Astrocyte of the spinal cord (primary cell): ENCODE measurements around the gene IGFALS.
A peak's percentile ranks its signal among the peaks of the same experiment; 100 is the strongest.

Source experiments
- DNase-seq: peaks from one replicate; pipeline ENCODE4 v3.0.0; 2011; ENCODE audit warnings: low read depth, low spot score
- H3K4me3 ChIP-seq: 2 replicates; pipeline ENCODE4 v1.5.1; 2011; ENCODE audit warnings: low read depth, mild to moderate bottlenecking, low read length, moderate library complexity
- CTCF ChIP-seq: IDR thresholded peaks from 2 replicates; pipeline ENCODE4 v1.5.1; 2012; ENCODE audit warnings: low read depth, mild to moderate bottlenecking, low read length, inconsistent platforms
- in situ Hi-C: cut with HindIII; loops from 2 replicates; pipeline ENCODE4 v1.10.0; 2017; ENCODE audit warnings: low sequenced_read_pairs

IGFALS gene

DNA sequence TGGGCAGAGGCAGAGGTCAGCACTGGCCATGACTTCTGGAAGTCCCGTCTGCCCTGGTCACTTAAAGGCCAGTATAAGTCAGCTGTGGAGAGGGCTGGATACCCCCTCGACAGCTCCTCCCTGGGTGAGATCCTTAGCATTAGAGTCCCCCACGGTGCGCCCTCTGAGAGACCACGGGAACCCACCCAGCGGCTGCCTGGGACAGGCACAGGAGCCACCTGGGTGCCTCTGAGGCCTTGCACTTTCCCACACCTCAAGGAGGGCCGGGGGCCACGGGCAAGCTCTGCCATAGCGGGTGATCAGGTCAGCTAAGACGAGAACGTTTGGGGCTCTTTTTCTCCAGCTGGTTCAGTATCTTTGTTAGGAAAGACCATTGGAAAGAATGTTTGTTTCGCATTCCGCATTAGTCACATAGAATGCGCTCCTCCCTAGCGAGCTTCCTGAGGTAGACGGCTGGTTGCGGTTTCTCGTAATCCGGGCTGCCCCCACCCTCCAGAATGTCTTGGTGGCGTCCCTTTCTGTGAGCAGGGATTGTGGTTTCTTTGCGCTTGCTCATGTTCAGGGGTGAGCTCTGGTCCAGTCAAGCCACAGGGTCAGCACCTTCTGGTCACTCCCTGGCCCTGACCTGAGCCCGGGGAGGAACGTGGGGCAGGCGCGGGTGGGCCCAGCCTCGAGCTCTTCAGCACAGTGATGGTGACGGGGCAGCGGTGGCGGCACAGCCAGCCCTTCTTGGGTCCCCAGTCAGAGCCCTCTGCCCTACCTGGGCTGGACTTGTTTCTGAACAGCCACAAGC lies 47.4 kb downstream of the IGFALS start:
- in situ Hi-C loops: no loop called here
- H3K4me3 ChIP-seq: peak overlapping the region; percentile 20
- peak; percentile 92 for DNase-seq
- TF ChIP-seq CTCF: no peak

DNA sequence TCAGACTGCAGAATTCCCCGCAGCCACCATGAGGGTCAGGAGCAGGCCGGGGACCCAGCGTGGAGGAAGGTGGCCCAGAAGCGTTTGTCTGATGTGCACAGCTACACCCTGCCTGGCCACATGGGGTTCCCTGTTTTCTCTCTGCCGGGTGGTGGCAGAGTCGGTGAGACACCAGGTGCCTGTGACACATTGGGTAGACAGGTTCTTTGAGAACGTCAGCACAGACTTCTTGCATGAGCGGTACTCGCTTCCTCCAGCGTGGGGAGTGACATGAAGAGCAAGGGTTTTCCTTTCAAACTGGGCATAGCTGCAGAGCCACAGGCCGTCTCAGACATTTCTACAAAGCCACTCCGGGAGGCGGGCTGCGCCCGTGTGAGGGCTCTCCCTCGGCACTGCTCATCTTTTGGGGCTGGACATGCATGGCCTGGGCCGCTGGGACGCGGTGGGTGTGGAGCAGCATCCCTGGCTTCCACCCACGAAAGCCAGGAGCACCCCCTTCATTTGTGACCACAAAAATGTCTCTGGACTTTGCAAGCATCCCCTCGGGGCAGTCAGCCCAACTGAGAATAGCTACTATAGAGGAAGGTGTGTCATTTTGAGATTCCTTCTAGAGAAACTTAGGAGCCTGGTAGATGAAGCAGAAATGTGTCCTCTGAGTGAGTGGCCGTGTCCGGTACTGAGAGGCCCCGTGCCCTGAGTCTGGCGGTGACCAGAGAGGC lies 48.2 kb downstream of the IGFALS start:
- H3K4me3 ChIP-seq: peak overlapping the region; percentile 20
- in situ Hi-C loops: no loop called here
- no peak for TF ChIP-seq CTCF
- DNase-seq: peak; percentile 77

GRCh38 chr16:1744338-1744840 lies 49.1 kb downstream of the IGFALS start:
- DNase-seq: no peak
- no peak for TF ChIP-seq CTCF
- in situ Hi-C loops: no loop called here
- H3K4me3 ChIP-seq: no peak overlapping the region

GRCh38 chr16:1743376-1744337 lies 49.8 kb downstream of the IGFALS start:
- in situ Hi-C loops: no loop called here
- no peak for TF ChIP-seq CTCF
- no peak overlapping the region for H3K4me3 ChIP-seq
- DNase-seq: no peak

GRCh38 chr16:1741553-1742165 lies 51.8 kb downstream of the IGFALS start:
- in situ Hi-C loops: no loop called here
- DNase-seq: no peak
- TF ChIP-seq CTCF: no peak
- no peak overlapping the region for H3K4me3 ChIP-seq
